CD14-positive monocyte (primary cell): Measurements from ENCODE around the gene POLA1. TPM values are rescaled to one million over a fixed set of nuclear protein-coding genes. Genes with fewer than 3 reads are reported as not detected.

Experiments used
- DNase-seq, 3 donors: peaks; one replicate each; pipeline ENCODE4 v3.0.0-alpha.2; 2011 to 2022
- H2AFZ ChIP-seq: 2 replicates; pipeline ENCODE4 v1.6.0; 2012; ENCODE audit warnings: mild to moderate bottlenecking, low read depth, low read length, inconsistent platforms; ENCODE audit not compliant: insufficient read depth, poor library complexity, severe bottlenecking
- H3K27ac ChIP-seq, 2 donors: 1 replicate in 1 of 2; 2 replicates in 1 of 2; pipeline ENCODE4 v1.5.1; 2012 to 2013; ENCODE audit warnings: low read length in 2 of 2, control low read depth in 1 of 2, inconsistent platforms in 1 of 2, low read depth in 1 of 2, mild to moderate bottlenecking in 1 of 2
- H3K27me3 ChIP-seq, 2 donors: one replicate each; pipeline versions ENCODE4 v1.6.0 to v1.6.1; 2011 to 2013; ENCODE audit warnings: low read length in 2 of 2; ENCODE audit not compliant: control insufficient read depth in 2 of 2, insufficient read depth in 2 of 2
- H3K36me3 ChIP-seq, 2 donors: replicated peaks in 1 of 2; 1 replicate in 1 of 2; 2 replicates in 1 of 2; pipeline versions ENCODE4 v1.5.1 to v1.6.1; 2012 to 2013; ENCODE audit warnings: low read length in 2 of 2, control low read depth in 1 of 2, inconsistent platforms in 1 of 2, mild to moderate bottlenecking in 1 of 2; ENCODE audit not compliant: insufficient read depth in 2 of 2, control insufficient read depth in 1 of 2
- H3K4me1 ChIP-seq, 2 donors: 1 replicate in 1 of 2; 2 replicates in 1 of 2; pipeline versions ENCODE4 v1.5.1 to v1.6.1; 2012 to 2013; ENCODE audit warnings: low read length in 2 of 2, control low read depth in 1 of 2, inconsistent platforms in 1 of 2, mild to moderate bottlenecking in 1 of 2, moderate library complexity in 1 of 2; ENCODE audit not compliant: insufficient read depth in 2 of 2, control insufficient read depth in 1 of 2
- H3K4me2 ChIP-seq: replicated peaks from 2 replicates; pipeline ENCODE3; 2012; ENCODE audit warnings: low read length, moderate library complexity, mild to moderate bottlenecking; ENCODE audit not compliant: poor library complexity, severe bottlenecking; ENCODE audit errors: extremely low read depth
- H3K4me3 ChIP-seq, 3 experiments: fragments of 200-600 bp in 1 of 3; sonication (generic) in 1 of 3; replicated peaks in 1 of 3; 1 replicate in 2 of 3; 2 replicates in 1 of 3; pipeline ENCODE4 v1.5.1; 2011 to 2013; ENCODE audit warnings: low read length in 3 of 3, mild to moderate bottlenecking in 3 of 3, control low read depth in 2 of 3, low read depth in 2 of 3, inconsistent platforms in 1 of 3, moderate library complexity in 1 of 3
- H3K79me2 ChIP-seq: 2 replicates; pipeline ENCODE4 v1.6.0; 2012; ENCODE audit warnings: mild to moderate bottlenecking, control low read depth, inconsistent platforms, low read length, moderate library complexity; ENCODE audit not compliant: insufficient read depth
- H3K9ac ChIP-seq: 2 replicates; pipeline ENCODE4 v1.6.0; 2017; ENCODE audit warnings: low read length, mild to moderate bottlenecking; ENCODE audit not compliant: insufficient read depth, poor library complexity, severe bottlenecking
- H3K9me3 ChIP-seq, 2 donors: replicated peaks in 1 of 2; 1 replicate in 1 of 2; 2 replicates in 1 of 2; pipeline versions ENCODE4 v1.5.1 to v1.6.1; 2012 to 2013; ENCODE audit warnings: low read length in 2 of 2, control low read depth in 1 of 2; ENCODE audit not compliant: control insufficient read depth in 1 of 2, insufficient read depth in 1 of 2
- H4K20me1 ChIP-seq: 2 replicates; pipeline ENCODE4 v1.6.0; 2012; ENCODE audit warnings: mild to moderate bottlenecking, low read length, control low read depth, moderate library complexity; ENCODE audit not compliant: insufficient read depth
- H3K27ac Mint-ChIP-seq, 7 donors: one replicate each; pipeline ENCODE4 v1.8.0; 2020; ENCODE audit warnings: mild to moderate bottlenecking in 7 of 7, mixed read lengths in 7 of 7, moderate library complexity in 6 of 7, inconsistent platforms in 2 of 7
- H3K27me3 Mint-ChIP-seq, 3 donors: one replicate each; pipeline ENCODE4 v1.8.0; 2021 to 2022; ENCODE audit warnings: low read depth in 3 of 3, mild to moderate bottlenecking in 3 of 3, mixed read lengths in 3 of 3, moderate library complexity in 3 of 3, inconsistent platforms in 1 of 3
- H3K36me3 Mint-ChIP-seq, 2 donors: one replicate each; pipeline ENCODE4 v1.8.0; 2020; ENCODE audit warnings: mixed read lengths in 2 of 2, inconsistent platforms in 1 of 2, mild to moderate bottlenecking in 1 of 2
- H3K4me1 Mint-ChIP-seq: one replicate; pipeline ENCODE4 v1.8.0; 2020; ENCODE audit warnings: mild to moderate bottlenecking, mixed read lengths
- H3K4me3 Mint-ChIP-seq, 2 donors: one replicate each; pipeline ENCODE4 v1.8.0; 2020; ENCODE audit warnings: mild to moderate bottlenecking in 2 of 2, mixed read lengths in 2 of 2, moderate library complexity in 1 of 2
- H3K9me3 Mint-ChIP-seq, 7 donors: one replicate each; pipeline ENCODE4 v1.8.0; 2020 to 2022; ENCODE audit warnings: mixed read lengths in 7 of 7, mild to moderate bottlenecking in 6 of 7, moderate library complexity in 6 of 7, inconsistent platforms in 2 of 7
- WGBS: methylation state at CpG from one replicate; pipeline ENCODE4 v1.1.5; 2013; ENCODE audit warnings: missing lambda C conversion rate; ENCODE audit not compliant: insufficient coverage; 5-methylcytosine and 5-hydroxymethylcytosine counted together
- intact Hi-C, 2 donors: fragments of 100-400 bp; cut with micrococcal nuclease; formaldehyde crosslinking; loops; one replicate each; pipeline versions ENCODE4 v1.15.0 to v1.15.1; 2023
- polyA plus RNA-seq, 3 donors: library from polyadenylated mRNA; depleted of rRNA in 1 of 3; unstranded in 2 of 3; stranded (reverse) in 1 of 3; fragments of 300-500 nt in 2 of 3; fragments of >200 nt in 1 of 3; fragmentation: Illumina TruSeq in 2 of 3; gene quantifications; 1 replicate in 2 of 3; 2 replicates in 1 of 3; pipeline ENCODE4 v1.2.3, GENCODE V29; 2012 to 2021
- TF ChIP-seq, protein P1 (sequence below): fragments of 200-600 bp; IDR thresholded peaks from one replicate; pipeline ENCODE4 v1.8.0; 2022; ENCODE audit warnings: antibody characterized with exemption, mild to moderate bottlenecking

Gene POLA1
- polyA plus RNA-seq, 3 donors: 1.2 to 1.4 (median 1.3) TPM

DNA sequence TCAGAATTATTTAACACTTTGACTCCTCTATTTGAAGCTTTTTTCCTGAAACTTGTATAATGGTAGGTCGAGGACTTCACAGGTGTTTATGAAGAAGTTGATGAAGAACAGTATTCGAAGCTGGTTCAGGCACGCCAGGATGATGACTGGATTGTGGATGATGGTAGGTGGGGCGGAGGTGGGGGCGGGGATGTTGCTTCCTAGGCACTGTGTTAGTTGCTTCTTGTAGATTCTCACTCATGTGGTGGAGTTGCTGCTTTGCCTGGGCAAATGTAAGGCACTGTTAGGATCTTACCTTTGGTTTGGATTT lies 9.4 kb downstream of the POLA1 start:
- Histone ChIP-seq H3K79me2 (no peaks in the 10 kb centered on the region), H3K9ac (no peak overlapping the region), H2AFZ (no peak overlapping the region), H3K4me2 (no peak overlapping the region), H4K20me1 (no peaks in the 10 kb centered on the region), H3K4me3 (no peak overlapping the region), H3K27me3 (no peaks in the 10 kb centered on the region), H3K27ac (no peak overlapping the region), H3K9me3 (no peaks in the 10 kb centered on the region), H3K4me1 (no peaks in the 10 kb centered on the region), H3K36me3 (peaks cover 13 to 47% of the 10 kb centered on the region in 2 donors)
- intact Hi-C loops: no loop called here
- TF ChIP-seq, protein P1, sequence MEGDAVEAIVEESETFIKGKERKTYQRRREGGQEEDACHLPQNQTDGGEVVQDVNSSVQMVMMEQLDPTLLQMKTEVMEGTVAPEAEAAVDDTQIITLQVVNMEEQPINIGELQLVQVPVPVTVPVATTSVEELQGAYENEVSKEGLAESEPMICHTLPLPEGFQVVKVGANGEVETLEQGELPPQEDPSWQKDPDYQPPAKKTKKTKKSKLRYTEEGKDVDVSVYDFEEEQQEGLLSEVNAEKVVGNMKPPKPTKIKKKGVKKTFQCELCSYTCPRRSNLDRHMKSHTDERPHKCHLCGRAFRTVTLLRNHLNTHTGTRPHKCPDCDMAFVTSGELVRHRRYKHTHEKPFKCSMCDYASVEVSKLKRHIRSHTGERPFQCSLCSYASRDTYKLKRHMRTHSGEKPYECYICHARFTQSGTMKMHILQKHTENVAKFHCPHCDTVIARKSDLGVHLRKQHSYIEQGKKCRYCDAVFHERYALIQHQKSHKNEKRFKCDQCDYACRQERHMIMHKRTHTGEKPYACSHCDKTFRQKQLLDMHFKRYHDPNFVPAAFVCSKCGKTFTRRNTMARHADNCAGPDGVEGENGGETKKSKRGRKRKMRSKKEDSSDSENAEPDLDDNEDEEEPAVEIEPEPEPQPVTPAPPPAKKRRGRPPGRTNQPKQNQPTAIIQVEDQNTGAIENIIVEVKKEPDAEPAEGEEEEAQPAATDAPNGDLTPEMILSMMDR: no peak
- H3K27me3 Mint-ChIP-seq: peaks cover 0 to 2% (median 1%) of the 10 kb centered on the region in 3 donors
- H3K36me3 Mint-ChIP-seq: peaks cover 28% of the 10 kb centered on the region in 2 donors
- no peaks in the 10 kb centered on the region for H3K4me1 Mint-ChIP-seq
- peaks cover 0 to 2% (median 0%) of the 10 kb centered on the region in 7 donors for H3K9me3 Mint-ChIP-seq
- WGBS: 100% methylated on average over 4 of the region's 5 CpGs
- no peak for DNase-seq
- no peak overlapping the region for H3K27ac Mint-ChIP-seq
- H3K4me3 Mint-ChIP-seq: no peak overlapping the region

DNA sequence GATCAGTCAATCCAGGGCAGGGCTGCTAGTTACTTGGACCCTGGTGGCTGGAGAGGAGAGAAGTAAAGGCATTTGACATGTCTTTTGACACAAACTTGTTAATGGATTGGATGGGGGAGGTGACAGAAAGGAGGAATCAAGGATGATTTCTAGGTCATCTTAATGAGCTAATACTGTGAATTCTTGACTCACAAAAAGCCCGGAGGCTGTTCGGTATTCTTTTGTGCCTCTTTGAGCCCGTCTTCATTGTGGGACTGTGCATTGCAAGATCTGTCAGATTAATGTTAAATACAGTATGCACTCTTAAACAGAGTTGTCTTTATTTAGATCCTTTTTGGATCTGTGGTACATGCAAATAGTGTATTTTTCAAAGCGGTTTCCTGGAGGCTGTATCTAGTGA lies 25.1 kb downstream of the POLA1 start:
- H3K27ac ChIP-seq: no peak overlapping the region
- H3K4me2 ChIP-seq: no peak overlapping the region
- no peak overlapping the region for H3K4me3 ChIP-seq
- peaks cover 0 to 5% (median 0%) of the 10 kb centered on the region in 3 donors for H3K27me3 Mint-ChIP-seq
- H3K4me1 Mint-ChIP-seq: no peaks in the 10 kb centered on the region
- peaks cover 24 to 39% of the 10 kb centered on the region in 2 donors for H3K36me3 ChIP-seq
- no peaks in the 10 kb centered on the region for H3K79me2 ChIP-seq
- peaks cover 36 to 50% of the 10 kb centered on the region in 2 donors for H3K36me3 Mint-ChIP-seq
- WGBS: no CpG with 5 or more reads among the region's 4 CpGs
- intact Hi-C loops: no loop called here
- H3K27ac Mint-ChIP-seq: peak overlapping the region in 1 of 7 donors; percentile 54
- H3K9ac ChIP-seq: no peak overlapping the region
- H3K9me3 ChIP-seq: no peaks in the 10 kb centered on the region
- no peaks in the 10 kb centered on the region for H3K9me3 Mint-ChIP-seq
- no peak for DNase-seq
- no peaks in the 10 kb centered on the region for H3K27me3 ChIP-seq
- H2AFZ ChIP-seq: no peak overlapping the region
- H3K4me1 ChIP-seq: no peaks in the 10 kb centered on the region
- H3K4me3 Mint-ChIP-seq: no peak overlapping the region
- no peaks in the 10 kb centered on the region for H4K20me1 ChIP-seq
- TF ChIP-seq, protein P1: no peak
